HG03558 (cell line): ENCODE measurements around the gene PGAP6.
A peak's percentile ranks its signal among the peaks of the same experiment; 100 is the strongest.
"Not testable (repeated sequence)": the region's sequence is repeated elsewhere in the genome, so short reads cannot be mapped to it uniquely, and the experiment has no call there.

Experiments used
- ATAC-seq: cut with Tn5 transposase; IDR thresholded peaks from one replicate; pipeline ENCODE4 v1.9.1; 2021; ENCODE audit warnings: moderate number of reproducible peaks; ENCODE audit not compliant: unreplicated experiment; ENCODE audit errors: extremely low read depth

Gene PGAP6

GRCh38 chr16:381789-382717 is at the start of gene PGAP6:
PGAP6 (minus strand) TSS chr16:381978; CDS start chr16:381821, 157 bp downstream.
- no peak for ATAC-seq

- no peak for ATAC-seq
Observed at GRCh38 chr16:430904-431303, 49.1 kb upstream of the PGAP6 start.

GRCh38 chr16:427250-427649 is 45.5 kb upstream of the PGAP6 start:
- ATAC-seq, result no peak

GRCh38 chr16:426906-427249 is 45.1 kb upstream of the PGAP6 start:
- no peak for ATAC-seq

- no peak for ATAC-seq
Observed at GRCh38 chr16:426115-426905, 44.5 kb upstream of the PGAP6 start.

- ATAC-seq, result peak; percentile 22
Observed at GRCh38 chr16:425740-426114, 43.9 kb upstream of the PGAP6 start.

- peak; percentile 56 for ATAC-seq
Observed at GRCh38 chr16:425082-425718, 43.4 kb upstream of the PGAP6 start, which contains the start of gene RAB11FIP3. RAB11FIP3 (plus strand) TSS chr16:425649; CDS start chr16:426007, 358 bp downstream.

- no peak for ATAC-seq
Observed at GRCh38 chr16:424623-425081, 42.9 kb upstream of the PGAP6 start.

GRCh38 chr16:424033-424622 is 42.4 kb upstream of the PGAP6 start:
- no peak for ATAC-seq

- not testable (repeated sequence) for ATAC-seq
Observed at GRCh38 chr16:422179-422578, 40.4 kb upstream of the PGAP6 start.

- ATAC-seq, result not testable (repeated sequence)
Observed at GRCh38 chr16:415170-415498, 33.4 kb upstream of the PGAP6 start.

GRCh38 chr16:414395-415169 is 32.8 kb upstream of the PGAP6 start:
- ATAC-seq, result no peak

- no peak for ATAC-seq
Observed at GRCh38 chr16:411576-412265, 29.9 kb upstream of the PGAP6 start.

- ATAC-seq, result no peak
Observed at GRCh38 chr16:410516-411178, 28.9 kb upstream of the PGAP6 start.

- ATAC-seq, result no peak
Observed at GRCh38 chr16:407253-407652, 25.5 kb upstream of the PGAP6 start.

GRCh38 chr16:405548-406506 is 24.0 kb upstream of the PGAP6 start:
- ATAC-seq, result no peak

- no peak for ATAC-seq
Observed at GRCh38 chr16:404971-405486, 23.3 kb upstream of the PGAP6 start.
